ENCODE measurements around the gene UNC5A.

Gene UNC5A

GRCh38 chr5:176781638-176782570, 28.5 kb upstream of the UNC5A start:
- DNase-seq, result no peak

GRCh38 chr5:176784218-176785165, 25.9 kb upstream of the UNC5A start:
- DNase-seq, result peak; percentile 75 to 92

- no peak for DNase-seq
Observed at GRCh38 chr5:176785184-176786145, 24.9 kb upstream of the UNC5A start.

GRCh38 chr5:176787676-176788075, 22.7 kb upstream of the UNC5A start:
- no peak for DNase-seq

- no peak for DNase-seq
Observed at GRCh38 chr5:176788091-176788490, 22.3 kb upstream of the UNC5A start.

- DNase-seq, result no peak
Observed at GRCh38 chr5:176788941-176789872, 21.2 kb upstream of the UNC5A start.

- DNase-seq, result no peak
Observed at GRCh38 chr5:176789873-176790615, 20.3 kb upstream of the UNC5A start.

- peak; percentile 56 to 93 for DNase-seq
Observed at GRCh38 chr5:176790941-176791340, 19.4 kb upstream of the UNC5A start.

GRCh38 chr5:176792655-176793342, 17.6 kb upstream of the UNC5A start:
- peak; percentile 59 to 92 for DNase-seq

GRCh38 chr5:176793343-176793699, 17.0 kb upstream of the UNC5A start:
- peak in 1 of 2 experiments; percentile 43 for DNase-seq

GRCh38 chr5:176793736-176794135, 16.6 kb upstream of the UNC5A start:
- DNase-seq, result peak in 1 of 2 experiments; percentile 52

- DNase-seq, result no peak
Observed at GRCh38 chr5:176794509-176794908, 15.8 kb upstream of the UNC5A start.

- DNase-seq, result no peak
Observed at GRCh38 chr5:176796411-176796810, 13.9 kb upstream of the UNC5A start.

GRCh38 chr5:176796970-176797369, 13.4 kb upstream of the UNC5A start:
- DNase-seq, result no peak

GRCh38 chr5:176797456-176798050, 12.8 kb upstream of the UNC5A start:
- DNase-seq, result no peak

- no peak for DNase-seq
Observed at GRCh38 chr5:176798086-176798876, 12.1 kb upstream of the UNC5A start.

GRCh38 chr5:176798949-176799348, 11.4 kb upstream of the UNC5A start:
- DNase-seq, result no peak

- DNase-seq, result no peak
Observed at GRCh38 chr5:176799488-176799887, 10.9 kb upstream of the UNC5A start.

- DNase-seq, result no peak
Observed at GRCh38 chr5:176800024-176800423, 10.3 kb upstream of the UNC5A start.
